ENCODE measurements around the gene PLAC8L1. TPM values are rescaled to one million over a fixed set of nuclear protein-coding genes. Genes with fewer than 3 reads are reported as not detected.
A peak's percentile ranks its signal among the peaks of the same experiment; 100 is the strongest.

Gene PLAC8L1
- total RNA-seq (1 to 10 TPM in 1 of 5 donors, under 1 TPM in 2, not detected in 2; 0.43 to 1.4 (median 0.60) TPM), total RNA-seq (0 to 2.3 (median 0.76) reads per million in 29 experiments)
- total RNA-seq (2013): 0.48 TPM

- Mint-ChIP-seq H3K4me3 (no peak within 1 kb of the TSS), H3K27ac (no peak within 1 kb of the TSS), H3K9me3 (no peaks in the 10 kb centered on the region), H3K36me3 (peaks cover 8% of the 10 kb centered on the region), H3K4me1 (no peaks in the 10 kb centered on the region), H3K27me3 (no peaks in the 10 kb centered on the region)
- Histone ChIP-seq H3K4me1 (ENCODE audit: control insufficient read depth in 1 of 2, extremely low read depth in 1 of 2, insufficient read depth in 2 of 2, low read length in 2 of 2) (no peaks in the 10 kb centered on the region), H3K27ac (ENCODE audit: low read length) (no peak within 1 kb of the TSS), H3K36me3 (ENCODE audit: control insufficient read depth in 2 of 2, extremely low read depth in 1 of 2, insufficient read depth in 1 of 2, low read length in 1 of 2) (no peaks in the 10 kb centered on the region), H3K9me3 (no peaks in the 10 kb centered on the region), H3K27me3 (replicated peaks in 1 of 2; ENCODE audit: control insufficient read depth in 2 of 2, extremely low read depth in 1 of 2, insufficient read depth in 2 of 2, low read length in 1 of 2) (no peaks in the 10 kb centered on the region), H3K4me3 (ENCODE audit: control insufficient read depth in 1 of 2, extremely low read depth in 1 of 2, low read length in 1 of 2) (no peak within 1 kb of the TSS)
- CTCF ChIA-PET: no interaction called here
- DNase-seq: no peak
- WGBS (ENCODE audit: insufficient coverage): no CpG with 5 or more reads among the region's 2 CpGs
- ATAC-seq (replicated peaks in 1 of 4): no peak
- POLR2A ChIA-PET: interaction anchor here in 1 of 2 donors (0.7 kb wide), 1 partner anchor 701 kb away, joined by 9 read pairs; no protein-coding TSS in a partner anchor
These were observed at the start of gene PLAC8L1 for GRCh38 chr5:146105477-146105876. TSS of gene PLAC8L1 (minus strand) at chr5:146105577. CDS start at chr5:146104311, 1,266 bp downstream.

- Mint-ChIP-seq H3K27ac (no peak overlapping the region), H3K4me3 (peak overlapping the region in 1 of 3 donors; percentile 28), H3K9me3 (no peaks in the 10 kb centered on the region), H3K27me3 (no peaks in the 10 kb centered on the region), H3K4me1 (no peaks in the 10 kb centered on the region), H3K36me3 (peaks cover 64% of the 10 kb centered on the region)
- ATAC-seq (replicated peaks in 1 of 4) (no peak), DNase-seq (no peak)
- Histone ChIP-seq H3K9me3 (no peaks in the 10 kb centered on the region), H3K27ac (ENCODE audit: low read length) (no peak overlapping the region), H3K4me3 (ENCODE audit: control insufficient read depth in 1 of 2, extremely low read depth in 1 of 2, low read length in 1 of 2) (no peak overlapping the region), H3K27me3 (replicated peaks in 1 of 2; ENCODE audit: control insufficient read depth in 2 of 2, extremely low read depth in 1 of 2, insufficient read depth in 2 of 2, low read length in 1 of 2) (no peaks in the 10 kb centered on the region), H3K4me1 (ENCODE audit: control insufficient read depth in 1 of 2, extremely low read depth in 1 of 2, insufficient read depth in 2 of 2, low read length in 2 of 2) (no peaks in the 10 kb centered on the region), H3K36me3 (ENCODE audit: control insufficient read depth in 2 of 2, extremely low read depth in 1 of 2, insufficient read depth in 1 of 2, low read length in 1 of 2) (peaks cover 0 to 81% of the 10 kb centered on the region in 2 donors)
- 67% methylated on average over 3 of the region's 3 CpGs for WGBS (ENCODE audit: insufficient coverage)
- ChIA-PET POLR2A (interaction anchor here in 1 of 2 donors (0.6 kb wide), 1 partner anchor 345 kb away, joined by 3 read pairs; no protein-coding TSS in a partner anchor), CTCF (no interaction called here)
These were observed 46.6 kb upstream of the PLAC8L1 start for GRCh38 chr5:146151970-146152369.

GRCh38 chr5:146137967-146138403 lies 32.6 kb upstream of the PLAC8L1 start:
- 97% methylated on average over 4 of the region's 8 CpGs for WGBS (ENCODE audit: insufficient coverage)
- no peak overlapping the region for H3K27ac Mint-ChIP-seq
- Histone ChIP-seq H3K27ac (ENCODE audit: low read length) (no peak overlapping the region), H3K36me3 (ENCODE audit: control insufficient read depth in 2 of 2, extremely low read depth in 1 of 2, insufficient read depth in 1 of 2, low read length in 1 of 2) (peaks cover 6 to 56% of the 10 kb centered on the region in 2 donors), H3K4me3 (ENCODE audit: control insufficient read depth in 1 of 2, extremely low read depth in 1 of 2, low read length in 1 of 2) (no peak overlapping the region), H3K4me1 (ENCODE audit: control insufficient read depth in 1 of 2, extremely low read depth in 1 of 2, insufficient read depth in 2 of 2, low read length in 2 of 2) (no peaks in the 10 kb centered on the region), H3K27me3 (replicated peaks in 1 of 2; ENCODE audit: control insufficient read depth in 2 of 2, extremely low read depth in 1 of 2, insufficient read depth in 2 of 2, low read length in 1 of 2) (no peaks in the 10 kb centered on the region), H3K9me3 (no peaks in the 10 kb centered on the region)
- peaks cover 45% of the 10 kb centered on the region for H3K36me3 Mint-ChIP-seq
- H3K4me3 Mint-ChIP-seq: no peak overlapping the region
- H3K27me3 Mint-ChIP-seq: no peaks in the 10 kb centered on the region
- ChIA-PET POLR2A (no interaction called here), CTCF (no interaction called here)
- no peaks in the 10 kb centered on the region for H3K9me3 Mint-ChIP-seq
- DNase-seq: no peak
- H3K4me1 Mint-ChIP-seq: no peaks in the 10 kb centered on the region
- ATAC-seq (replicated peaks in 1 of 4): no peak

- no peak overlapping the region for H3K4me3 ChIP-seq (ENCODE audit: control insufficient read depth in 1 of 2, extremely low read depth in 1 of 2, low read length in 1 of 2)
- H3K9me3 ChIP-seq: no peaks in the 10 kb centered on the region
- no peaks in the 10 kb centered on the region for H3K4me1 Mint-ChIP-seq
- CTCF ChIA-PET: interaction anchor here (0.9 to 1.7 kb wide), 4 partner anchors 22 to 1927 kb away, joined by 3 to 9 read pairs (median 5); no protein-coding TSS in a partner anchor
- no peaks in the 10 kb centered on the region for H3K4me1 ChIP-seq (ENCODE audit: control insufficient read depth in 1 of 2, extremely low read depth in 1 of 2, insufficient read depth in 2 of 2, low read length in 2 of 2)
- H3K9me3 Mint-ChIP-seq: no peaks in the 10 kb centered on the region
- DNase-seq (peak in 1 of 35 experiments; percentile 38), ATAC-seq (replicated peaks in 1 of 4) (no peak)
- no peak overlapping the region for H3K27ac Mint-ChIP-seq
- H3K27me3 ChIP-seq (replicated peaks in 1 of 2; ENCODE audit: control insufficient read depth in 2 of 2, extremely low read depth in 1 of 2, insufficient read depth in 2 of 2, low read length in 1 of 2): no peaks in the 10 kb centered on the region
- no peak overlapping the region for H3K4me3 Mint-ChIP-seq
- no peak overlapping the region for H3K27ac ChIP-seq (ENCODE audit: low read length)
- POLR2A ChIA-PET: no interaction called here
- no CpG with 5 or more reads among the region's 3 CpGs for WGBS (ENCODE audit: insufficient coverage)
- H3K36me3 Mint-ChIP-seq: peaks cover 62% of the 10 kb centered on the region
- peaks cover 0 to 67% of the 10 kb centered on the region in 2 donors for H3K36me3 ChIP-seq (ENCODE audit: control insufficient read depth in 2 of 2, extremely low read depth in 1 of 2, insufficient read depth in 1 of 2, low read length in 1 of 2)
- no peaks in the 10 kb centered on the region for H3K27me3 Mint-ChIP-seq
These were observed 25.2 kb upstream of the PLAC8L1 start for GRCh38 chr5:146130440-146131045.

- Histone ChIP-seq H3K27ac (ENCODE audit: low read length) (no peak overlapping the region), H3K27me3 (replicated peaks in 1 of 2; ENCODE audit: control insufficient read depth in 2 of 2, extremely low read depth in 1 of 2, insufficient read depth in 2 of 2, low read length in 1 of 2) (no peaks in the 10 kb centered on the region), H3K4me1 (ENCODE audit: control insufficient read depth in 1 of 2, extremely low read depth in 1 of 2, insufficient read depth in 2 of 2, low read length in 2 of 2) (no peaks in the 10 kb centered on the region), H3K4me3 (ENCODE audit: control insufficient read depth in 1 of 2, extremely low read depth in 1 of 2, low read length in 1 of 2) (no peak overlapping the region), H3K9me3 (no peaks in the 10 kb centered on the region), H3K36me3 (ENCODE audit: control insufficient read depth in 2 of 2, extremely low read depth in 1 of 2, insufficient read depth in 1 of 2, low read length in 1 of 2) (peaks cover 0 to 64% of the 10 kb centered on the region in 2 donors)
- ChIA-PET POLR2A (no interaction called here), CTCF (no interaction called here)
- H3K4me1 Mint-ChIP-seq: no peaks in the 10 kb centered on the region
- H3K27me3 Mint-ChIP-seq: no peaks in the 10 kb centered on the region
- DNase-seq (no peak), ATAC-seq (replicated peaks in 1 of 4) (no peak)
- H3K27ac Mint-ChIP-seq: no peak overlapping the region
- no peak overlapping the region for H3K4me3 Mint-ChIP-seq
- peaks cover 73% of the 10 kb centered on the region for H3K36me3 Mint-ChIP-seq
- no peaks in the 10 kb centered on the region for H3K9me3 Mint-ChIP-seq
These were observed 20.7 kb upstream of the PLAC8L1 start for GRCh38 chr5:146126068-146126467.

GRCh38 chr5:146124580-146124979 lies 19.2 kb upstream of the PLAC8L1 start:
- no peak overlapping the region for H3K27ac Mint-ChIP-seq
- Histone ChIP-seq H3K9me3 (no peaks in the 10 kb centered on the region), H3K27me3 (replicated peaks in 1 of 2; ENCODE audit: control insufficient read depth in 2 of 2, extremely low read depth in 1 of 2, insufficient read depth in 2 of 2, low read length in 1 of 2) (no peaks in the 10 kb centered on the region), H3K27ac (ENCODE audit: low read length) (no peak overlapping the region), H3K4me3 (ENCODE audit: control insufficient read depth in 1 of 2, extremely low read depth in 1 of 2, low read length in 1 of 2) (no peak overlapping the region), H3K36me3 (ENCODE audit: control insufficient read depth in 2 of 2, extremely low read depth in 1 of 2, insufficient read depth in 1 of 2, low read length in 1 of 2) (peaks cover 0 to 74% of the 10 kb centered on the region in 2 donors), H3K4me1 (ENCODE audit: control insufficient read depth in 1 of 2, extremely low read depth in 1 of 2, insufficient read depth in 2 of 2, low read length in 2 of 2) (no peaks in the 10 kb centered on the region)
- H3K36me3 Mint-ChIP-seq: peaks cover 75% of the 10 kb centered on the region
- ChIA-PET POLR2A (no interaction called here), CTCF (no interaction called here)
- DNase-seq: no peak
- ATAC-seq (replicated peaks in 1 of 4): no peak
- H3K4me1 Mint-ChIP-seq: no peaks in the 10 kb centered on the region
- no peaks in the 10 kb centered on the region for H3K9me3 Mint-ChIP-seq
- 80% methylated on average over 2 of the region's 2 CpGs for WGBS (ENCODE audit: insufficient coverage)
- H3K4me3 Mint-ChIP-seq: no peak overlapping the region
- H3K27me3 Mint-ChIP-seq: no peaks in the 10 kb centered on the region

Measured in T-cell (primary cell).